ENCODE data around the gene SYNDIG1.

- TF ChIP-seq CTCF (IDR thresholded peaks at IDR 0.05) (no peak), POLR2A (IDR thresholded peaks at IDR 0.05) (no peak)
These were observed 231.6 kb downstream of the SYNDIG1 start for GRCh38 chr20:24701027-24701426.

Data from tibial nerve (tissue), 3 donors.